Measurements from ENCODE around the gene KRT86. TPM values are rescaled to one million over a fixed set of nuclear protein-coding genes. Genes with fewer than 3 reads are reported as not detected.

Gene KRT86
- total and polyA plus RNA-seq, 2 of the 13 experiments (the other 11 are each of a cell fraction or from before 2014, with no cell fraction given), result not detected

GRCh38 chr12:52322069-52322468 is 47.6 kb downstream of the KRT86 start:
- ChIA-PET POLR2A (no interaction called here), CTCF (ENCODE audit: low intra/inter-chr PET ratio, low total read pairs) (no interaction called here)
- Histone ChIP-seq H3K9ac (ENCODE audit: insufficient read depth, low read depth, low read length) (no peak overlapping the region), H3K4me1 (ENCODE audit: insufficient read depth, low read length) (no peaks in the 10 kb centered on the region), H3K79me2 (ENCODE audit: insufficient read depth, low read length) (no peaks in the 10 kb centered on the region), H3K4me3 (replicated peaks in 1 of 3; ENCODE audit: insufficient read depth in 1 of 3, low read depth in 2 of 3, low read length in 3 of 3) (no peak overlapping the region), H3K4me2 (ENCODE audit: low read depth, low read length) (no peak overlapping the region), H3K27ac (ENCODE audit: extremely low read length, insufficient read depth, low read length) (no peak overlapping the region), H2AFZ (ENCODE audit: low read length) (no peak overlapping the region), H3K36me3 (replicated peaks in 1 of 2; ENCODE audit: control insufficient read depth in 1 of 2, insufficient read depth in 2 of 2, low read length in 2 of 2) (no peaks in the 10 kb centered on the region), H3K9me3 (ENCODE audit: low read length) (no peaks in the 10 kb centered on the region), H4K20me1 (ENCODE audit: insufficient read depth, low read length) (no peaks in the 10 kb centered on the region), H3K27me3 (ENCODE audit: control insufficient read depth in 1 of 2, insufficient read depth in 2 of 2, low read length in 2 of 2) (peaks cover 12 to 52% of the 10 kb centered on the region in 2 experiments; a peak in 4 of 5 replicates)
- ATAC-seq, result no peak
- no peak for FAIRE-seq
- WGBS (ENCODE audit: low lambda C conversion rate), result 60% methylated on average over 1 of the region's 1 CpG
- intact Hi-C loops (cut with micrococcal nuclease; ENCODE audit: unreplicated experiment), result no loop called here
- TF ChIP-seq TERF1 (CRISPR knock-in tag; IDR thresholded peaks at IDR 0.05), result no peak
- TF ChIP-seq PRMT3 (CRISPR knock-in tag; IDR thresholded peaks at IDR 0.05; ENCODE audit: borderline replicate concordance, low read depth), result no peak
- no peak for TF ChIP-seq ZBTB10 (CRISPR knock-in tag; IDR thresholded peaks at IDR 0.05; ENCODE audit: borderline replicate concordance)
- no peak for TF ChIP-seq ZNF788 (CRISPR knock-in tag; IDR thresholded peaks at IDR 0.05; ENCODE audit: borderline replicate concordance)
- no peak for TF ChIP-seq U2AF2 (IDR thresholded peaks at IDR 0.05; ENCODE audit: low read depth, low read length)
- no peak for TF ChIP-seq ZNF362 (CRISPR knock-in tag; IDR thresholded peaks at IDR 0.05; ENCODE audit: borderline replicate concordance)
- no peak for TF ChIP-seq BHLHE40 (IDR thresholded peaks at IDR 0.05; ENCODE audit: low read length)
- TF ChIP-seq GPN1 (CRISPR knock-in tag; IDR thresholded peaks at IDR 0.05; ENCODE audit: borderline replicate concordance), result no peak
- TF ChIP-seq ZEB1 (IDR thresholded peaks at IDR 0.05; ENCODE audit: insufficient replicate concordance, low read depth), result no peak
- DNase-seq (ENCODE audit: low spot score), result no peak
- BruUV-seq (replicated peaks), result no TSS peak
- in situ Hi-C loops (cut with HindIII; ENCODE audit: extremely low pct_ligation_motif_present, low pct_unique_long_range_greater_than_20kb), result no loop called here

Data from HepG2 (cell line).